H9 (cell line): ENCODE results near the gene RASA3. TPM values are rescaled to one million over a fixed set of nuclear protein-coding genes. Genes with fewer than 3 reads are reported as not detected.

ENCODE experiments used
- DNase-seq: peaks from one replicate; pipeline ENCODE4 v3.0.0-alpha.2; 2017
- H2AFZ ChIP-seq: one replicate; pipeline ENCODE4 v1.6.1; 2013; ENCODE audit warnings: mild to moderate bottlenecking, low read length, control low read depth, moderate library complexity
- H2AK5ac ChIP-seq: 2 replicates; pipeline ENCODE4 v1.6.1; 2013; ENCODE audit warnings: low read length, control low read depth, mixed read lengths; ENCODE audit not compliant: insufficient read length
- H2BK120ac ChIP-seq: one replicate; pipeline ENCODE4 v1.6.1; 2013; ENCODE audit warnings: low read depth, mild to moderate bottlenecking, low read length, control low read depth, inconsistent platforms; ENCODE audit not compliant: poor library complexity, severe bottlenecking
- H2BK12ac ChIP-seq: 2 replicates; pipeline ENCODE4 v1.6.1; 2013; ENCODE audit warnings: low read length, control low read depth, mixed read lengths, low read depth; ENCODE audit not compliant: insufficient read length
- H2BK15ac ChIP-seq: 2 replicates; pipeline ENCODE4 v1.6.1; 2013; ENCODE audit warnings: low read depth, low read length, control low read depth
- H2BK20ac ChIP-seq: one replicate; pipeline ENCODE4 v1.6.1; 2013; ENCODE audit warnings: low read depth, mild to moderate bottlenecking, low read length, control low read depth, inconsistent platforms; ENCODE audit not compliant: poor library complexity, severe bottlenecking
- H2BK5ac ChIP-seq: 2 replicates; pipeline ENCODE4 v1.6.1; 2013; ENCODE audit warnings: low read length, control low read depth, mixed read lengths; ENCODE audit not compliant: insufficient read length
- H3K14ac ChIP-seq: 2 replicates; pipeline ENCODE4 v1.6.1; 2013; ENCODE audit warnings: low read length, control low read depth; ENCODE audit not compliant: insufficient read depth
- H3K18ac ChIP-seq: 2 replicates; pipeline ENCODE4 v1.6.1; 2013; ENCODE audit warnings: low read depth, mild to moderate bottlenecking, mixed read lengths, low read length, control low read depth; ENCODE audit not compliant: insufficient read length
- H3K23ac ChIP-seq: 2 replicates; pipeline ENCODE4 v1.6.1; 2013; ENCODE audit warnings: low read length, control low read depth, mixed read lengths, low read depth; ENCODE audit not compliant: insufficient read length
- H3K23me2 ChIP-seq: 2 replicates; pipeline ENCODE4 v1.6.1; 2013; ENCODE audit warnings: low read depth, mild to moderate bottlenecking, mixed read lengths, low read length, control low read depth; ENCODE audit not compliant: insufficient read length, poor library complexity, severe bottlenecking
- H3K27ac ChIP-seq: 2 replicates; pipeline ENCODE4 v1.5.1; 2013; ENCODE audit warnings: low read length, control low read depth, mixed read lengths, low read depth; ENCODE audit not compliant: insufficient read length
- H3K27me3 ChIP-seq: 2 replicates; pipeline ENCODE4 v1.6.1; 2013; ENCODE audit warnings: low read length, control low read depth, inconsistent platforms; ENCODE audit not compliant: insufficient read depth
- H3K4ac ChIP-seq: 2 replicates; pipeline ENCODE4 v1.6.1; 2013; ENCODE audit warnings: low read depth, mild to moderate bottlenecking, control low read depth, inconsistent platforms, low read length, moderate library complexity
- H3K4me1 ChIP-seq: 2 replicates; pipeline ENCODE4 v1.6.1; 2013; ENCODE audit warnings: low read length, control low read depth, inconsistent platforms; ENCODE audit not compliant: insufficient read depth
- H3K4me2 ChIP-seq: 2 replicates; pipeline ENCODE4 v1.6.1; 2013; ENCODE audit warnings: low read length, control low read depth, mixed read lengths; ENCODE audit not compliant: insufficient read length, insufficient read depth
- H3K56ac ChIP-seq: 2 replicates; pipeline ENCODE4 v1.6.1; 2013; ENCODE audit warnings: low read depth, mild to moderate bottlenecking, mixed read lengths, low read length, control low read depth; ENCODE audit not compliant: insufficient read length
- H3K79me1 ChIP-seq: 2 replicates; pipeline ENCODE4 v1.6.1; 2013; ENCODE audit warnings: low read depth, mild to moderate bottlenecking, moderate library complexity, low read length, control low read depth, inconsistent platforms; ENCODE audit not compliant: insufficient read depth, poor library complexity, severe bottlenecking
- H3K79me2 ChIP-seq: 2 replicates; pipeline ENCODE4 v1.6.1; 2013; ENCODE audit warnings: low read length, control low read depth, inconsistent platforms; ENCODE audit not compliant: insufficient read depth
- H3K9ac ChIP-seq: 2 replicates; pipeline ENCODE4 v1.6.1; 2013; ENCODE audit warnings: low read length, control low read depth, mixed read lengths; ENCODE audit not compliant: insufficient read length; ENCODE audit errors: extremely low read depth
- H3K9me3 ChIP-seq: one replicate; pipeline ENCODE4 v1.6.1; 2013; ENCODE audit warnings: low read depth, low read length, inconsistent platforms; ENCODE audit not compliant: control insufficient read depth
- H3T11ph ChIP-seq: one replicate; pipeline ENCODE4 v1.6.1; 2013; ENCODE audit warnings: mild to moderate bottlenecking, low read length, control low read depth, inconsistent platforms
- H4K20me1 ChIP-seq: one replicate; pipeline ENCODE4 v1.6.1; 2013; ENCODE audit not compliant: control insufficient read depth, insufficient read length, insufficient read depth
- H4K5ac ChIP-seq: 2 replicates; pipeline ENCODE4 v1.6.1; 2013; ENCODE audit warnings: low read depth, mild to moderate bottlenecking, mixed read lengths, low read length, control low read depth; ENCODE audit not compliant: insufficient read length
- H4K8ac ChIP-seq: replicated peaks from 2 replicates; pipeline ENCODE4 v1.6.1; 2013; ENCODE audit warnings: low read length, control low read depth, mixed read lengths, low read depth; ENCODE audit not compliant: insufficient read length
- H4K91ac ChIP-seq: 2 replicates; pipeline ENCODE4 v1.6.1; 2013; ENCODE audit warnings: low read depth, mild to moderate bottlenecking, moderate library complexity, mixed read lengths, low read length, control low read depth; ENCODE audit not compliant: insufficient read length
- H3K27ac Mint-ChIP-seq, 3 experiments: 2 replicates in 2 of 3; 3 replicates in 1 of 3; pipeline ENCODE4 v1.8.0; 2020 to 2021; ENCODE audit warnings: mixed read lengths in 3 of 3, mild to moderate bottlenecking in 1 of 3, moderate library complexity in 1 of 3
- H3K27me3 Mint-ChIP-seq: 2 replicates; pipeline ENCODE4 v1.8.0; 2021; ENCODE audit warnings: low read depth, mild to moderate bottlenecking, moderate library complexity, mixed read lengths
- H3K36me3 Mint-ChIP-seq, 3 experiments: 2 replicates in 2 of 3; 3 replicates in 1 of 3; pipeline ENCODE4 v1.8.0; 2020 to 2021; ENCODE audit warnings: low read depth in 3 of 3, mixed read lengths in 3 of 3; ENCODE audit not compliant: insufficient read depth in 1 of 3
- H3K4me1 Mint-ChIP-seq, 2 experiments: 2 replicates each; pipeline ENCODE4 v1.8.0; 2020; ENCODE audit warnings: mixed read lengths in 2 of 2
- H3K4me3 Mint-ChIP-seq, 2 experiments: 2 replicates in 1 of 2; 3 replicates in 1 of 2; pipeline ENCODE4 v1.8.0; 2020 to 2021; ENCODE audit warnings: mild to moderate bottlenecking in 2 of 2, mixed read lengths in 2 of 2, moderate library complexity in 1 of 2
- H3K9me3 Mint-ChIP-seq, 2 experiments: 2 replicates in 1 of 2; 3 replicates in 1 of 2; pipeline ENCODE4 v1.8.0; 2020; ENCODE audit warnings: mild to moderate bottlenecking in 2 of 2, mixed read lengths in 2 of 2, moderate library complexity in 1 of 2
- WGBS: extraction: QIAGEN DNeasy Blood & Tissue Kit; methylation state at CpG from one replicate; pipeline ENCODE4 v1.1.7; 2013; ENCODE audit warnings: missing lambda C conversion rate, low lambda C conversion rate, mixed read lengths; ENCODE audit not compliant: insufficient read length; ENCODE audit errors: extremely low coverage; 5-methylcytosine and 5-hydroxymethylcytosine counted together
- total RNA-seq: library from RNA; stranded (reverse); gene quantifications from 2 replicates; pipeline ENCODE4 v1.2.1, GENCODE V29; 2021
- TF ChIP-seq, protein P1 (sequence below): fragments of 200-600 bp; sonication (generic); conservative IDR thresholded peaks from 3 replicates; pipeline ENCODE4 v1.8.0; 2021; ENCODE audit warnings: antibody characterized with exemption, mild to moderate bottlenecking

Gene RASA3
- total RNA-seq, 1 experiment from 2014 or later, result 12.3 TPM

DNA sequence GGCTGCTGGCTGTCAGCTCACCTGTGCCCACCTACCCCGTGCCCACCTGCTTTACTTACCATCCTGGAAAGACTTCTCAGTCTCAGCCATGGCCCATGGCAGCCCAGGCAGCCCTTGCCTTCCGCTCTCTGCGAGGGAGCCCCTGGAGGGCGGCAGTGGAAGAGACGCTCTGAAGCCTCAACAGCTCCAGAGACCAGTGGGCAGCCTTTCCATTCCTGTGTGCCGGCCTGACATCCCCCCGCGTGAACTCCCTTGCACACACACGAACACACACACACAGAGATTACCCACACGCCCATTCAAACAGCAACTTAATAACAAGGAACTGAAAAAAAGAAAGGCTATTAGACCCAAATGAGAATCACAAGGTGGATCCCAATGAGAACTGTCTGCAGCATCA lies 14.2 kb upstream of the RASA3 start:
- no peak overlapping the region for H2BK5ac ChIP-seq
- H3K4me2 ChIP-seq, result no peak overlapping the region
- TF ChIP-seq, protein P1, sequence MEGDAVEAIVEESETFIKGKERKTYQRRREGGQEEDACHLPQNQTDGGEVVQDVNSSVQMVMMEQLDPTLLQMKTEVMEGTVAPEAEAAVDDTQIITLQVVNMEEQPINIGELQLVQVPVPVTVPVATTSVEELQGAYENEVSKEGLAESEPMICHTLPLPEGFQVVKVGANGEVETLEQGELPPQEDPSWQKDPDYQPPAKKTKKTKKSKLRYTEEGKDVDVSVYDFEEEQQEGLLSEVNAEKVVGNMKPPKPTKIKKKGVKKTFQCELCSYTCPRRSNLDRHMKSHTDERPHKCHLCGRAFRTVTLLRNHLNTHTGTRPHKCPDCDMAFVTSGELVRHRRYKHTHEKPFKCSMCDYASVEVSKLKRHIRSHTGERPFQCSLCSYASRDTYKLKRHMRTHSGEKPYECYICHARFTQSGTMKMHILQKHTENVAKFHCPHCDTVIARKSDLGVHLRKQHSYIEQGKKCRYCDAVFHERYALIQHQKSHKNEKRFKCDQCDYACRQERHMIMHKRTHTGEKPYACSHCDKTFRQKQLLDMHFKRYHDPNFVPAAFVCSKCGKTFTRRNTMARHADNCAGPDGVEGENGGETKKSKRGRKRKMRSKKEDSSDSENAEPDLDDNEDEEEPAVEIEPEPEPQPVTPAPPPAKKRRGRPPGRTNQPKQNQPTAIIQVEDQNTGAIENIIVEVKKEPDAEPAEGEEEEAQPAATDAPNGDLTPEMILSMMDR, result peak; percentile 49
- no peaks in the 10 kb centered on the region for H3K36me3 Mint-ChIP-seq
- H3K79me2 ChIP-seq, result no peaks in the 10 kb centered on the region
- WGBS, result no CpG with 5 or more reads among the region's 10 CpGs
- no peaks in the 10 kb centered on the region for H3K9me3 Mint-ChIP-seq
- H3K4me1 Mint-ChIP-seq, result peaks cover 3 to 7% of the 10 kb centered on the region in 2 experiments; a peak in 3 of 4 replicates
- H4K20me1 ChIP-seq, result no peaks in the 10 kb centered on the region
- H2BK15ac ChIP-seq, result no peak overlapping the region
- H3K4me1 ChIP-seq, result no peaks in the 10 kb centered on the region
- no peak overlapping the region for H3K4ac ChIP-seq
- no peak overlapping the region for H2BK120ac ChIP-seq
- no peak overlapping the region for H3K18ac ChIP-seq
- H2BK20ac ChIP-seq, result no peak overlapping the region
- H4K91ac ChIP-seq, result no peak overlapping the region
- H3K9me3 ChIP-seq, result no peaks in the 10 kb centered on the region
- H2AK5ac ChIP-seq, result no peak overlapping the region
- no peak overlapping the region for H3K56ac ChIP-seq
- H2AFZ ChIP-seq, result no peak overlapping the region
- no peak overlapping the region for H3K4me3 Mint-ChIP-seq
- H3K23me2 ChIP-seq, result no peaks in the 10 kb centered on the region
- H3K9ac ChIP-seq, result no peak overlapping the region
- no peak for DNase-seq
- H4K5ac ChIP-seq, result no peak overlapping the region
- H3K27me3 Mint-ChIP-seq, result peaks cover 5% of the 10 kb centered on the region
- H4K8ac ChIP-seq, result no peak overlapping the region
- no peak overlapping the region for H3K23ac ChIP-seq
- no peaks in the 10 kb centered on the region for H3K27me3 ChIP-seq
- no peak overlapping the region; a peak in 1 of 7 replicates for H3K27ac Mint-ChIP-seq
- H2BK12ac ChIP-seq, result no peak overlapping the region
- H3K27ac ChIP-seq, result no peak overlapping the region
- H3K79me1 ChIP-seq, result no peaks in the 10 kb centered on the region
- no peak overlapping the region for H3K14ac ChIP-seq
- H3T11ph ChIP-seq, result no peak overlapping the region
